ENCODE results near the gene TTC39C.
"Not testable (repeated sequence)": the region's sequence is repeated elsewhere in the genome, so short reads cannot be mapped to it uniquely, and the experiment has no call there.

The TTC39C gene

GRCh38 chr18:24120676-24121075 lies 106.1 kb downstream of the TTC39C start:
- DNase-seq = no peak

DNA sequence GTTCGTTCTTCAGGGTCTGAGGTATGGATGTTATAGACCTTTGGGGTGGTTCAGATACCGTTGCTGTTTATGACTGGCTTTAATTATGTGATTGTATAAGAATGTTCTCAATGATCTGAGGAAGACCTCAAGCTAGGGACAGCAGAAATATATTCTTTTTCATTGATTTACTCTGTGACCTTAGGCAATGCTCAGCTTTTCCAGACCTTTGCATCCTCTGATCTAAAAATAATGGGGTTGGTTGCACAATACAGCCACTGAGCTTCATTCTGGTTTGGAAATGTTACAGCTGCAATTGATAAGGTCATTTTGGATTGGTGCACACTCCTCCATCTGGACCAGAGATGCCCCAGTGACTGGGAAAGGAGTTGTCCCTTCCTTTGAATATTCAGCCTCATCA lies 107.1 kb downstream of the TTC39C start:
- DNase-seq = no peak

- no peak for DNase-seq
Observed at GRCh38 chr18:24126155-24126961, 111.8 kb downstream of the TTC39C start.

DNA sequence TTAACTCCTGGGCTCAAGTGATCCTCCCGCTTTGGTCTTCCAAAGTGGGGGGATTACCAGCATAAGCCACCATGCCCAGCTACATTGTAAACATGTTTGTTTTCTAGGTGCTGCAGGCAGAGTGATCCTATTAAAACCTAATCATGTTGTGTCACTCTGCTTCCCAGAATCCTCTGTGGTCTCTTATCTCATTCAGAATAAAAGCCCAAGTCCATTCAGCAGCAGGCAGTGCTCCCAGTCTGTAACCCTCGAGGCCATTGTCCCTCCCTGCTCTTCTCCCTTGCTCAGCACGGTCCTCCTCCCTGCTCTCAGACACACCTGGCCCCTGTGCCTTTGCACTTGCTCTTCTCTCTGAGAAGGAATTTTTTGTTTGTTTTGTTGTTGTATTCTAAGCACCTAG lies 113.2 kb downstream of the TTC39C start:
- no peak for DNase-seq

GRCh38 chr18:24128700-24129099 lies 114.1 kb downstream of the TTC39C start:
- DNase-seq = no peak

DNA sequence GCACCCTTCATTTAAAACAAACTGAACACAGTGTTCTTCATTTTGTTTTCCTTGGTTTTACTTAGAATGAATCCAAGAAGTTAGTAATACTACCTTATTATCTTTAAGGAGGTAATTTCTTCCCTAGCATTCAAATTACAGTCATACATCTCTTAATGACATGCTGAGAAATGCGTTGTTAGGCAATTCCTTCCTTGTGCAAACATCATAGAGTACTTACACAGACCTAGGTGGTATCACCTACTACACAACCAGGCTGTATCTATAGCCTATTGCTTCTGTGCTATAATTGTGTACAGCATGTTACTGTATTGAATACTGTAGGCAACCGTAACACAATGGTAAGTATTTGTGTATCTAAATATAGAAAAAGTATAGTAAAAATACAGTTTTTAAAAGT lies 115.9 kb downstream of the TTC39C start:
- no peak for DNase-seq

- DNase-seq = no peak
Observed at GRCh38 chr18:24136967-24137373, 122.4 kb downstream of the TTC39C start.

DNA sequence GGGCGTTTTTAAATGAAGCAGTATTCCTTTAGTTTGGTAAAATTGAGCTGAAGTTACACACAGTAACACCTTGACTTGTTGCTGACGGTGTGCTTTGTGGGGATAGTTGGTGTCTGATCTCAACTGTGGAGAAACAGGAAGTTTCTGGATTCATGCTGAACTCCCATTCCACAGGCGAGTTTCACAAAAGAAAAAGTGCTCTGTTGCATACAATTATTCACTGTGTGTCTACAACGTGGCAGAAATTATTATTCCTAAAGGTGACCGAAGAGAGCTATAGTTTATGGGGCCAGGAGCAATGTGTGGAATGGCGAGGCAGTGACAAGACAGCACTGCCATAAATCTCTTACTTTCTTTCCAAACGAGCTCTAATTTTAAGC lies 123.8 kb downstream of the TTC39C start:
- DNase-seq = no peak

DNA sequence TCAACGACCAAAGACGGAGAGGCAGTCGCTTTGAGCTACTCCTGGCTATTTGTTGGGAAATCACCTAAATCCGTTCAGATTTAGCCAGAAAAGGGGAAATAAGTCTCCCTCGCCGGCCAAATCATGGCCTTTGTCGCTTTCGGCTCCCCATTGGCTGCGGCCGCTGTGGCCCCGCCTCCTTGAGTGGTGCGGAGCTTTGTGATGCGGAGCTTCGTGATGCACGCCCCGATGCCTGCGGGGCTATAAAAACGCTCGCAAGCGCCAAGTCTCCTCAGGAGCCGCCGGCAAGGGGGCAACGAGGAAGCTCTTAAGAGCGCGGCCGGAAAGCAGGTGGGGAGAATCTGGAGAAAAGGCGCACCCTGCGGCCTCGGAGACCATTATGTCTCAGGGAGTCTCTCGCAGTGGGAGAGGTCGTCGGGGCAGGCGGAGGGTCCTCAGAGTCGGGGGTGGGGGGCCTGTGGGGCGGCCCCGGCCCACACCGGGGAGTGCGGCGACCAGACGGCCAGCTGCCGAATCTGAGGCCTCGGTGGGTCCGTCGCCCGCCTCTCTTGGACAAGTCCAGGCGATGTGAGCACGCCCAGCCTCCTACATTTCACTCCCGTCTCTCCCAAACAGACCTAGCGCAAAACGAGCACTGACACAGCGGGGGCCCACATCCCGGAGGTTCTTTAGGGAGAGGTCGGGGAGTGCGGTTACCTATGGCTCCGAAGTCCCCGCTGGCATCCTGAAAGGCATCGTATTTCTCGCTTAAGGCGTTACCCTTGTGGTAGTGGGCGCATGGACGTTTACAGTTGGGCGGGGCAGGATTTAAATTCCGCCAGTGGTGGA lies 124.4 kb downstream of the TTC39C start, which contains the start of gene CABYR:
Gene CABYR, plus strand, starts transcription at position 274 of the 828 bp plus-strand sequence. CDS start 4,053 bp downstream, outside the sequence.
- peak in 55 of 56 donors; percentile 24 to 90 (median 72) for DNase-seq

- DNase-seq = no peak
Observed at GRCh38 chr18:24140697-24141096, 126.1 kb downstream of the TTC39C start.

- no peak for DNase-seq
Observed at GRCh38 chr18:24142376-24142775, 127.8 kb downstream of the TTC39C start.

DNA sequence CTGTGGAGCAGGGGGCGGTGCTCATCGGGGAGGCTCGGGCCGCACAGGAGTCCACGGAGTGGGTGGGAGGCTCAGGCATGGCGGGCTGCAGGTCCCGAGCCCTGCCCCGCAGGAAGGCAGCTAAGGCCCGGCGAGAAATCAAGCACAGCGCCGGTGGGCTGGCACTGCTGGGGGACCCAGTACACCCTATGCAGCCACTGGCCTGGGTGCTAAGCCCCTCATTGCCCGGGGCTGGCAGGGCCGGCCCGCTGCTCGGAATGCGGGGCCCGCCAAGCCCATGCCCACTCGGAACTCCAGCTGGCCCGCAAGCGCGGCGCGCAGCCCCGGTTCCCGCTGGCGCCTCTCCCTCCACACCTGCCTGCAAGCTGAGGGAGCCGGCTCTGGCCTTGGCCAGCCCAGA lies 135.0 kb downstream of the TTC39C start:
- DNase-seq = not testable (repeated sequence)

DNA sequence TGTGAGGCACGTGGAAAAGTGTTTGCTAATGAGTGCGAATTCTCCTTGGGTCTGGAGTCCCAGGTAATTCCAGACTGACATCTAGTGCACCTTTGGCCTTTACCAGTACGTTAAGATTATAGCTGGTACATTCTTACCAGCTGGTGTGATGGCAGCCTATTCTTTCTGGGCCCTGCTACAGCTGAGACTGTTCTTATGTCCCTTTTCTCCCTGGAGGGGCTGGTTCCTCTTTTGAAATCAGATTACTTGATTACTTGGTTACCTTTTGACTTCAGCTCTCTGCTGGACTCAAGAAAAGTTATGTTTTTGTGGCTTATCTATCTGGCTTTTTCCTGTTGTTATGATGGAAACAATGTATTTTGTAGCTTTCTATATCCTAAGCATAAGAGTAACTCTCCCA lies 138.8 kb downstream of the TTC39C start:
- DNase-seq = no peak

- DNase-seq = peak in 1 of 56 donors; percentile 3
Observed at GRCh38 chr18:24157855-24158254, 143.3 kb downstream of the TTC39C start.

GRCh38 chr18:24160086-24160485 lies 145.5 kb downstream of the TTC39C start:
- DNase-seq = no peak

DNA sequence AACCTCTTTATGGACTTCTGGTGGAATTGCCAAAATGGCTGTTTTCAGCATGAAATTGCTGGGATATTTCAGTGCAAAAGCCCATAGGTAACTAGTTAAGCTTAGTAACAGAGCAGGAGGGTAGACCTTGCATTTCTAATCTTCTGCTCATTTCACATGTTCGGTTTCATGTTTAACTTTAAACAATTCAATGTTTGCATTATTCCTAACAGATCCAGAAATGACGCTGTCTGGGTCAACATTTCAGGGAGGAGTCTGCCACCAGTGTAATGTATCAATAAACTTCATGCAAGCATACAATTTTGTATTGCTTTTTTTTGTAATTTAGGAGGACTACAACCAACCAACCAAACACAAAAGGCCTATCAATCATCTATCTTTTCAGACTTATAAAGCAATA lies 146.8 kb downstream of the TTC39C start:
- DNase-seq = no peak

DNA sequence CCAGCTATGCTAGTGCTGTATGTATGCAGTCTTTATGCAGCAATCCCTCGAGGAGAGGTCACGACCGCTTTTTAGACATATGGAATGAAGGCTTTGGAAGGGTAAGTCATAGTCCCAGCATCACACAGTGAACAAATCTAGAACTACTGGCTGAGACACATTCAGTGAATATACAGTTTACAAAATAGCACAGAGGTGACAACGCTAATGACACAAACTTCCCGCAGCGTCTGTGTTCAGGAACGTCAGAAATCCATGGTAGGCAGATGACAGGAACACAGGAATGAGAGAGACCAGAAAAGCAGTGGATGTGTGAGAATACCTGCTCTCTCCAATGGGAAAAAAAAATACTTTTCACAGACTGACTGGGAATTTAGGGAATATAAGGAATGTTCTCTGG lies 153.9 kb downstream of the TTC39C start:
- no peak for DNase-seq

DNA sequence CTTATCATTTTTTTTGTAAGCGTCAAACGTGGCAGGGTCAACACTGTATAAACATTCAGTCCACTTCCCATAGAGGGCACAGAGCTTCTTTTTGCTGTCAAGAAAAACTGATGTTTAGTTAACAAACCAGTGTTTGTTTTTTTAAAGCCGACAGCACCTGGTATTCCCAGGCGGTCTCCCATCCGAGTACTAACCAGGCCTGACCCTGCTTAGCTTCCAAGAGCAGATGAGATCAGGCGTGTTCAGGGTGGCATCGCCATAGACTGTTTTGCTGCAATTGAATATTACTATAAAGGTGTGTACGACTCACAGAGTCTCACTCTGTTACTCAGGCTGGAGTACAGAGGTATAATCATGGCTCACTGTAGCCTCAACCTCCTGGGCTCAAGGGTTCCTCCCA lies 155.8 kb downstream of the TTC39C start:
- no peak for DNase-seq

GRCh38 chr18:24173997-24174396 lies 159.4 kb downstream of the TTC39C start:
- DNase-seq = no peak

DNA sequence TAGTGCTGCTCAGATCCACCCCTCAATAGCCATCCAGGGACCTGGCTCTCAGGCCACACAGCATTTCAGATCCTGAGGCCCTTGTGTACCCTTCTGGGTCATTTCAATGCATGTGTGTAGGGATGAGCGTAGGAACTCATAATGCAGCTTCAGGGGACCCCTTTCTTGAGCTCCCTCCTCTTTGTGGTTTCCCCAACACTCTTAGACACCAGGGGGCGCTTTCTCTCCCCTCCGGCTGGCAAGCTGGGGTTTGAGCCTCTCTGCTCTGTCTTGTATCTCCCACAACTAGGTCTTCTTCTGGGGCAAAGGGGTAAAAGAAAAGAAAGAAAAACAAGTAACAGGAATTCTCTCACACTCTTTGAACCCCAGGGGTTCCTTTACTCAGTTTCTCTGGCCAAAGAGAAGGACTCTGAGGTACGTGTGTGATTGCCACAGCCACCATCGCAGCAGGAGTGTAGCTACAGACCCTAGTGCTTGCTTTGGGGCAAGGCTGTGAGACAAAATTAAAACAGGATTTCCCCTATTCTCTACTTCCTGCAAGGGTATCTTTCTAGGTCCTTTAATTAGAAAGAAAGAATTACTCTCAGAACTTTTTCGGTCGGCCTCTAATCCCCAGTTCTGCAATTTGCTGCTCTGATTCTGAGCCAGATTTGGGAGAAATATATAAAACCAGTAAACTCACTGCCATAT lies 162.3 kb downstream of the TTC39C start:
- DNase-seq = peak in 49 of 56 donors; percentile 15 to 88 (median 56)

GRCh38 chr18:24177499-24178133 lies 163.1 kb downstream of the TTC39C start:
- no peak for DNase-seq

All from nucleus accumbens (tissue), 56 donors.